Panc1 (cell line): ENCODE results near the gene TBRG4.

Experiments used
- CTCF ChIP-seq: fragments of 450-650 bp; IDR thresholded peaks from 2 replicates; pipeline ENCODE4 v1.5.1; 2017; ENCODE audit warnings: mild to moderate bottlenecking
- POLR2AphosphoS5 ChIP-seq: IDR thresholded peaks from 2 replicates; pipeline ENCODE4 v1.6.1; 2012; ENCODE audit warnings: mild to moderate bottlenecking, low read depth, low read length, moderate library complexity
- SIN3A ChIP-seq: IDR thresholded peaks from 2 replicates; pipeline ENCODE4 v1.6.1; 2012; ENCODE audit warnings: low read depth, mild to moderate bottlenecking, low read length, moderate library complexity, borderline replicate concordance; ENCODE audit not compliant: insufficient read depth
- TCF7L2 ChIP-seq: IDR thresholded peaks from 2 replicates; pipeline ENCODE4 v1.6.1; 2011; ENCODE audit warnings: mild to moderate bottlenecking, low read depth, low read length, inconsistent platforms
- TF ChIP-seq, protein P1 (sequence below), 2 experiments: IDR thresholded peaks; 2 replicates each; pipeline ENCODE4 v1.6.1; 2011 to 2012; ENCODE audit warnings: low read depth in 2 of 2, control low read depth in 1 of 2, low read length in 1 of 2, mild to moderate bottlenecking in 1 of 2, moderate library complexity in 1 of 2; ENCODE audit not compliant: insufficient read depth in 1 of 2

DNA sequence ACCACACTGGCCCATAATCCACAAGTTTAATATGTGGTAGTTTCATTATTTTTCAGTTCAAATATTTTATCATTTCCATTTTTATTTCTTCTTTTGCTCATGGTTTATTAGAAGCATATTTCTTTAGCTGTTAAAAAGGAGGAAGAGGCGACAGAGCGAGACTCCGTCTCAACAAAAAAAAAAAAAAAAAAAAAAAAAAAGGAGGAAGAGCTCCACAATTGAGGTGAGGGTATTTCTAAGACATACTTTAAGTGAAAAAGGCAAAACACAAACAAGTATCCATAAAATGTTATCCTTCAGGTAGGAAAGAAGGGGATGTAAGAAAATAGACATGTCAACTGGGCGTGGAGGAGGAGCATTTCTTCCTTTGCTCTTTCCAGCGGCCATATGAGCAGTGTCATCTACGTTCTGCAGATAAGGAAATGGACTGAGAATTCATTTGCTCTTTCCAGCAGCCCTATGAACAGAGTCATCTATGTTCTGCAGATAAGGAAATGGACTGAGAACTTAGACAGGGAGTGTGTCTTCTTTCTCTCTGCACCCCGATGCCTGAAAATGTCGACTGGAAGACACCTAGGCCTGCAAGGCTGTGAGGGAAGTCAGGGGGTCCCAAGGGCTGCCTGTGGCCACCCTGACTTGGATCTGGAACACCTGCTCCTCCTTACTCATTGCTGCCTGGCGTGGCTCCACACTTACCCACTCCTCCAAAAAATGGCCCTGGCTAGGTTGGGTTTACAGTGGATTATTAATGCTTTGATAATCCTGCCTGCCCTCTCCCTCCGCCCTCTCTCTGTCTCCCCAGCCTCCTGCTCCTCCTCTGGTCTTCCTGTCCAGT, 27.2 kb upstream of the TBRG4 start:
- TF ChIP-seq SIN3A, result no peak
- TF ChIP-seq CTCF, result no peak
- no peak for TF ChIP-seq POLR2AphosphoS5
- TF ChIP-seq, protein P1, sequence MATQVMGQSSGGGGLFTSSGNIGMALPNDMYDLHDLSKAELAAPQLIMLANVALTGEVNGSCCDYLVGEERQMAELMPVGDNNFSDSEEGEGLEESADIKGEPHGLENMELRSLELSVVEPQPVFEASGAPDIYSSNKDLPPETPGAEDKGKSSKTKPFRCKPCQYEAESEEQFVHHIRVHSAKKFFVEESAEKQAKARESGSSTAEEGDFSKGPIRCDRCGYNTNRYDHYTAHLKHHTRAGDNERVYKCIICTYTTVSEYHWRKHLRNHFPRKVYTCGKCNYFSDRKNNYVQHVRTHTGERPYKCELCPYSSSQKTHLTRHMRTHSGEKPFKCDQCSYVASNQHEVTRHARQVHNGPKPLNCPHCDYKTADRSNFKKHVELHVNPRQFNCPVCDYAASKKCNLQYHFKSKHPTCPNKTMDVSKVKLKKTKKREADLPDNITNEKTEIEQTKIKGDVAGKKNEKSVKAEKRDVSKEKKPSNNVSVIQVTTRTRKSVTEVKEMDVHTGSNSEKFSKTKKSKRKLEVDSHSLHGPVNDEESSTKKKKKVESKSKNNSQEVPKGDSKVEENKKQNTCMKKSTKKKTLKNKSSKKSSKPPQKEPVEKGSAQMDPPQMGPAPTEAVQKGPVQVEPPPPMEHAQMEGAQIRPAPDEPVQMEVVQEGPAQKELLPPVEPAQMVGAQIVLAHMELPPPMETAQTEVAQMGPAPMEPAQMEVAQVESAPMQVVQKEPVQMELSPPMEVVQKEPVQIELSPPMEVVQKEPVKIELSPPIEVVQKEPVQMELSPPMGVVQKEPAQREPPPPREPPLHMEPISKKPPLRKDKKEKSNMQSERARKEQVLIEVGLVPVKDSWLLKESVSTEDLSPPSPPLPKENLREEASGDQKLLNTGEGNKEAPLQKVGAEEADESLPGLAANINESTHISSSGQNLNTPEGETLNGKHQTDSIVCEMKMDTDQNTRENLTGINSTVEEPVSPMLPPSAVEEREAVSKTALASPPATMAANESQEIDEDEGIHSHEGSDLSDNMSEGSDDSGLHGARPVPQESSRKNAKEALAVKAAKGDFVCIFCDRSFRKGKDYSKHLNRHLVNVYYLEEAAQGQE (IDR thresholded peaks at IDR 0.05; ENCODE audit: insufficient read depth in 1 of 2, low read depth in 2 of 2, low read length in 1 of 2), result no peak
- no peak for TF ChIP-seq TCF7L2
